Adrenal gland (tissue), 12 donors: Measurements from ENCODE around the gene GLYR1. TPM values are rescaled to one million over a fixed set of nuclear protein-coding genes. Genes with fewer than 3 reads are reported as not detected.

Experiments used
- DNase-seq, 7 donors: peaks; one replicate each; pipeline ENCODE4 v3.0.0-alpha.2; 2019 to 2020
- H3K27ac ChIP-seq, 5 donors: fragments of 200-600 bp; sonication (generic) in 4 of 5; 1 replicate in 3 of 5; 2 replicates in 2 of 5; pipeline versions ENCODE4 v1.5.1 to v1.8.0; 2016 to 2020; ENCODE audit warnings: mild to moderate bottlenecking in 1 of 5
- H3K27me3 ChIP-seq: fragments of 200-600 bp; 2 replicates; pipeline ENCODE4 v1.8.0; 2021
- H3K36me3 ChIP-seq, 2 donors: fragments of 200-600 bp; replicated peaks in 1 of 2; 1 replicate in 1 of 2; 2 replicates in 1 of 2; pipeline versions ENCODE4 v1.5.1 to v1.8.0; 2018 to 2022
- H3K4me1 ChIP-seq, 2 donors: fragments of 200-600 bp; replicated peaks in 1 of 2; 1 replicate in 1 of 2; 2 replicates in 1 of 2; pipeline versions ENCODE4 v1.5.1 to v1.8.0; 2018 to 2021
- H3K4me3 ChIP-seq, 4 donors: fragments of 200-600 bp; sonication (generic) in 3 of 4; one replicate each; pipeline ENCODE4 v1.5.1; 2016 to 2018
- H3K9me3 ChIP-seq, 3 donors: fragments of 200-600 bp; sonication (generic) in 1 of 3; replicated peaks in 1 of 3; 1 replicate in 2 of 3; 2 replicates in 1 of 3; pipeline versions ENCODE4 v1.5.1 to v1.8.0; 2016 to 2021
- CTCF ChIP-seq, 6 experiments: fragments of 450-650 bp in 4 of 6; fragments of 200-600 bp in 2 of 6; sonication (generic) in 1 of 6; IDR thresholded peaks; 1 replicate in 5 of 6; 2 replicates in 1 of 6; pipeline versions ENCODE4 v1.5.1 to v1.8.0; 2016 to 2021; ENCODE audit warnings: antibody characterized with exemption in 6 of 6, mild to moderate bottlenecking in 2 of 6, moderate library complexity in 1 of 6
- POLR2A ChIP-seq, 2 donors: fragments of 450-650 bp; IDR thresholded peaks; one replicate each; pipeline ENCODE4 v1.6.1; 2017; ENCODE audit warnings: antibody characterized with exemption in 2 of 2, mild to moderate bottlenecking in 2 of 2, moderate library complexity in 1 of 2
- WGBS, 4 donors: extraction: QIAGEN DNeasy Blood & Tissue Kit in 2 of 4; methylation state at CpG; one replicate each; pipeline versions ENCODE4 v1.1.5 to v1.1.7; 2013 to 2017; 5-methylcytosine and 5-hydroxymethylcytosine counted together
- intact Hi-C, 2 donors: fragments of 100-400 bp; cut with DNase I; formaldehyde crosslinking; loops; one replicate each; pipeline versions ENCODE4 v1.14.1 to v1.15.0; 2022 to 2023
- polyA plus RNA-seq, 3 donors: library from polyadenylated mRNA; stranded (reverse); fragments of 200-250 nt in 2 of 3; fragments of 350-450 nt in 1 of 3; fragmentation: Illumina TruSeq in 1 of 3; extraction: RNeasy Lipid Tissue Mini Kit (QIAGEN cat#74804) in 1 of 3; gene quantifications; one replicate each; pipeline ENCODE4 v1.2.3, GENCODE V29; 2013 to 2014
- total RNA-seq, 9 donors: library from RNA; depleted of rRNA in 4 of 9; stranded (reverse); fragments of >200 nt in 4 of 9; fragments of 120-200 nt in 1 of 9; fragmentation: NEBNext Ultra II Directional in 1 of 9; extraction: Animal tissue kit (Norgen Biotek cat#: 25700) in 1 of 9; gene quantifications; one replicate each; pipeline versions ENCODE4 v1.1.0 to v1.2.4, GENCODE V29; 2013 to 2023
- donor health status: healthy with polysubstance abuse.
- donor health status: Bipolar disorder and iron deficiency.
- donor health status: DM: yes; HTN: yes; CAD: no.
- donor health status: DM: no; HTN: no; CAD: no.
- donor health status: DM: no; HTN: no; CAD: no.
- donor health status: DM: yes; HTN: yes; CAD: no.

The GLYR1 gene
- total and polyA plus RNA-seq, 12 donors, result 39.3 to 118 (median 69.1) TPM

GRCh38 chr16:4877380-4877685 lies 30.2 kb upstream of the GLYR1 start:
- TF ChIP-seq POLR2A (IDR thresholded peaks at IDR 0.05) (no peak), CTCF (IDR thresholded peaks at IDR 0.05) (no peak)
- no peak overlapping the region for H3K4me3 ChIP-seq
- intact Hi-C loops, result no loop called here
- H3K36me3 ChIP-seq, result peaks cover 0 to 97% of the 10 kb centered on the region in 2 donors
- H3K27ac ChIP-seq, result no peak overlapping the region
- H3K9me3 ChIP-seq, result no peaks in the 10 kb centered on the region
- peaks cover 0 to 5% of the 10 kb centered on the region in 2 donors for H3K4me1 ChIP-seq
- DNase-seq, result no peak
- no peaks in the 10 kb centered on the region for H3K27me3 ChIP-seq
- 93 to 97% (median 95%) methylated on average over 14 of the region's 14 CpGs for WGBS, 4 donors

DNA sequence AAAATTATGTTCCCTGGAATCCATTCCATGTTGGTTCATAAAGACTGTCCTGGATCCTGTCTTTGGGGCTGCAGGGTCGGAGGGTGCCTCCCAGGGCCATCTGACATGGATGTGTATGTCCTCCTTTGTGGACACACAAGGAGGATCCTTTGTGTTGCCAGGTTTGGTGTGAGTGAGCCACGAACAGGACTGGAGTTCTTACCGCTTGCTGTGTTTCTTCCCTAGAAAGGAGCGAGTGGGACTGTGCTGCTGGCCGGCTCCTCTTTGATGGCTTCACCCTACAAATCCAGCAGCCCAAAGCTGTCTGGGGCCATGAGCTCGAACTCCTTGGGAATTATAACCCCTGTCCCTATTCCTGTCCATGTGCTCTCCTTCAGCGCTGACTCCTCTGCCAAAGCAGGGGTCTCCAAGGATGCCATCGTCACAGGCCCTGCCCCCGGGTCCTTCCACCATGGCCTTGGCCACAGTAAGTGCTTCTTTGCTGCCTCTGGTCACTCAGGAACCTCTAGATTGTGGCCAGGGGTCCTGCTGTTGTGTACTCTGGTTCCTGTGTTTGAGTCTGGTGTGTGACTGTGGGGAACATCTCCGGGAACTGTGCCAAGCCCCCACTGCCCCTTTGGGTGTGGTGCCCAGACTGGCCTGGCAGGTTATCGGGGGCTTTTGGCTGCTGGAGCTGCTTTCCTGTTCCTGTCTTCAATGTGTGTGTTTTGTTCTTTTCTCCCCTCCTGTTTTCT lies 29.7 kb upstream of the GLYR1 start:
- 86 to 94% (median 89%) methylated on average over 7 to 11 of the region's 11 CpGs for WGBS, 4 donors
- no peak for DNase-seq
- intact Hi-C loops, result no loop called here
- no peaks in the 10 kb centered on the region for H3K9me3 ChIP-seq
- H3K27me3 ChIP-seq, result no peaks in the 10 kb centered on the region
- no peak overlapping the region for H3K4me3 ChIP-seq
- H3K4me1 ChIP-seq, result no peaks in the 10 kb centered on the region
- TF ChIP-seq POLR2A (IDR thresholded peaks at IDR 0.05), result no peak
- no peak for TF ChIP-seq CTCF (IDR thresholded peaks at IDR 0.05)
- H3K36me3 ChIP-seq, result peaks cover 0 to 98% of the 10 kb centered on the region in 2 donors
- H3K27ac ChIP-seq, result no peak overlapping the region

DNA sequence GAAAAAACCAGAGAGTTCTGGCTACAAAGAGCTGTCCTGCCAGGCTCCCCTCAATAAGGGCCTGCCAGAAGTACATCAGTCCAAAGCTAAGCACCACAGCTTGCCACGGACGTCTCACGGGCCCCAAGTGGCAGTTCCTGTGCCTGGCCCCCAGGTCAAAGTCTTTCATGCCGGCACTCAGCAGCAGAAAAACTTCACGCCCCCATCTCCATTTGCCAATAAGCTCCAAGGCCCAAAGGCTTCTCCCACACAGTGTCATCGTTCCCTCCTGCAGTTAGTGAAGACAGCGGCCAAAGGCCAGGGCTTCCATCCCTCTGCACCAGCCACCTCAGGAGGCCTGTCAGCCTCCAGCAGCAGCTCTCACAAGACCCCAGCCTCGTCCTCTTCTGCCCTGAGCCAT lies 27.6 kb upstream of the GLYR1 start:
- no peak overlapping the region for H3K4me3 ChIP-seq
- intact Hi-C loops, result no loop called here
- WGBS, 4 donors, result 82 to 91% (median 88%) methylated on average over 7 to 8 of the region's 8 CpGs
- H3K36me3 ChIP-seq, result peaks cover 0 to 98% of the 10 kb centered on the region in 2 donors
- no peak for DNase-seq
- peaks cover 0 to 6% of the 10 kb centered on the region in 2 donors for H3K4me1 ChIP-seq
- H3K27ac ChIP-seq, result no peak overlapping the region
- no peak for TF ChIP-seq CTCF (IDR thresholded peaks at IDR 0.05)
- TF ChIP-seq POLR2A (IDR thresholded peaks at IDR 0.05), result no peak
- H3K9me3 ChIP-seq, result no peaks in the 10 kb centered on the region
- no peaks in the 10 kb centered on the region for H3K27me3 ChIP-seq

DNA sequence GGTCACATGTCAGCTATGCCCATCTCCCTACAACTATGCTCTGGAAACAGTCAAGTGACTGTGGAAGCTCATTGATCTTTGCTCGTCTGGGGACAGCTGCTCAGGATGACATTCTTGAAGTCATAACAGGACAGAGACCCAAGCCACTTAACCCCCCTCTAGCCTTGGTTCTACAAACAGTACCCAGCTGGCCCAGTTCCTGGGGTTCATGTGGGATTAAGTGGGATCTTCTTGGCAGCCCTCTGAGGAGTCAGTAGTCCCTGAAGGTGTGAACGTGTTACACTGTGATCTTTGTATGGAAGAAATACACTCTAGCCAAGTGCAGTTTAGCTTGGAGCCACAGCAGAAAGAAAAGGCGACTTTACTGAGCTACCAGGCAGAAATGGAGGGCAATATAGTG lies 26.0 kb upstream of the GLYR1 start:
- TF ChIP-seq POLR2A (IDR thresholded peaks at IDR 0.05) (no peak), CTCF (IDR thresholded peaks at IDR 0.05) (no peak)
- DNase-seq, result no peak
- no peak overlapping the region for H3K4me3 ChIP-seq
- H3K27me3 ChIP-seq, result no peaks in the 10 kb centered on the region
- intact Hi-C loops, result no loop called here
- no peaks in the 10 kb centered on the region for H3K9me3 ChIP-seq
- WGBS, 4 donors, result 72 to 87% (median 77%) methylated on average over 3 of the region's 3 CpGs
- no peak overlapping the region for H3K27ac ChIP-seq
- H3K36me3 ChIP-seq, result peaks cover 0 to 91% of the 10 kb centered on the region in 2 donors
- peaks cover 0 to 13% of the 10 kb centered on the region in 2 donors for H3K4me1 ChIP-seq
